ENCODE results near the gene LIMK2.

Gene LIMK2

GRCh38 chr22:31272522-31273446, 60.7 kb downstream of the LIMK2 start:
- peak; percentile 47 for DNase-seq (ENCODE audit: low read depth)

GRCh38 chr22:31274017-31274416, 61.9 kb downstream of the LIMK2 start:
- no peak for DNase-seq (ENCODE audit: low read depth)

- DNase-seq (ENCODE audit: low read depth), result no peak
These were observed 62.9 kb downstream of the LIMK2 start for GRCh38 chr22:31275018-31275417.

- DNase-seq (ENCODE audit: low read depth), result no peak
These were observed 63.5 kb downstream of the LIMK2 start for GRCh38 chr22:31275576-31275975.

GRCh38 chr22:31276426-31277167, 64.5 kb downstream of the LIMK2 start:
- no peak for DNase-seq (ENCODE audit: low read depth)

GRCh38 chr22:31277741-31278140, 65.6 kb downstream of the LIMK2 start:
- DNase-seq (ENCODE audit: low read depth), result no peak

- no peak for DNase-seq (ENCODE audit: low read depth)
These were observed 66.1 kb downstream of the LIMK2 start for GRCh38 chr22:31278151-31278621.

GRCh38 chr22:31278626-31279326, 66.7 kb downstream of the LIMK2 start:
- DNase-seq (ENCODE audit: low read depth), result no peak

GRCh38 chr22:31279327-31279669, 67.2 kb downstream of the LIMK2 start:
- DNase-seq (ENCODE audit: low read depth), result no peak

GRCh38 chr22:31279821-31280505, 67.9 kb downstream of the LIMK2 start:
- DNase-seq (ENCODE audit: low read depth), result no peak

- DNase-seq (ENCODE audit: low read depth), result no peak
These were observed 69.6 kb downstream of the LIMK2 start for GRCh38 chr22:31281733-31282132.

- DNase-seq (ENCODE audit: low read depth), result no peak
These were observed 70.8 kb downstream of the LIMK2 start for GRCh38 chr22:31282748-31283468.

- no peak for DNase-seq (ENCODE audit: low read depth)
These were observed 72.4 kb downstream of the LIMK2 start for GRCh38 chr22:31284281-31285155.

- DNase-seq (ENCODE audit: low read depth), result no peak
These were observed 74.5 kb downstream of the LIMK2 start for GRCh38 chr22:31286360-31287255.

- no peak for DNase-seq (ENCODE audit: low read depth)
These were observed 75.9 kb downstream of the LIMK2 start for GRCh38 chr22:31287818-31288495.

GRCh38 chr22:31288496-31289240, 76.6 kb downstream of the LIMK2 start:
- no peak for DNase-seq (ENCODE audit: low read depth)

- DNase-seq (ENCODE audit: low read depth), result no peak
These were observed 77.2 kb downstream of the LIMK2 start for GRCh38 chr22:31289344-31289743.

Measured in fibroblast of the conjunctiva (primary cell).